Calu3 (cell line): Measurements from ENCODE around the gene ZFAND4. TPM values are rescaled to one million over a fixed set of nuclear protein-coding genes. Genes with fewer than 3 reads are reported as not detected.
A peak's percentile ranks its signal among the peaks of the same experiment; 100 is the strongest.

ENCODE experiments used
- BruUV-seq: library from RNA; stranded (reverse); fragments of 400-500 nt; replicated peaks from 2 replicates; lab custom pipeline; 2021; lab: Mats Ljungman, UMichigan
- CTCF ChIA-PET: fragments of 300-600 bp; sonication (Branson Sonifier 250); formaldehyde crosslinking; loops from one replicate; lab custom pipeline; 2022; ENCODE audit warnings: antibody characterized with exemption; lab: Charles Lee
- DNase-seq: peaks from one replicate; pipeline ENCODE4 v3.0.0; 2022
- H3K27ac Mint-ChIP-seq: one replicate; pipeline ENCODE4 v1.8.0; 2022; ENCODE audit warnings: mixed read lengths; ENCODE audit not compliant: unreplicated experiment
- H3K27me3 Mint-ChIP-seq: one replicate; pipeline ENCODE4 v1.8.0; 2022; ENCODE audit warnings: mixed read lengths; ENCODE audit not compliant: unreplicated experiment
- H3K36me3 Mint-ChIP-seq: one replicate; pipeline ENCODE4 v1.8.0; 2022; ENCODE audit warnings: mild to moderate bottlenecking, moderate library complexity, mixed read lengths; ENCODE audit not compliant: insufficient read depth, unreplicated experiment
- H3K4me1 Mint-ChIP-seq: one replicate; pipeline ENCODE4 v1.8.0; 2022; ENCODE audit warnings: mild to moderate bottlenecking, low read depth, mixed read lengths; ENCODE audit not compliant: unreplicated experiment
- H3K4me3 Mint-ChIP-seq: one replicate; pipeline ENCODE4 v1.8.0; 2022; ENCODE audit warnings: mild to moderate bottlenecking, low read depth, moderate library complexity, mixed read lengths; ENCODE audit not compliant: unreplicated experiment
- H3K9me3 Mint-ChIP-seq: one replicate; pipeline ENCODE4 v1.8.0; 2022; ENCODE audit warnings: low read depth, mixed read lengths; ENCODE audit not compliant: unreplicated experiment
- intact Hi-C: fragments of 100-400 bp; cut with micrococcal nuclease; formaldehyde crosslinking; loops from one replicate; pipeline ENCODE4 v1.10.0; 2022; ENCODE audit not compliant: unreplicated experiment
- total RNA-seq: library from RNA; stranded (reverse); gene quantifications from 2 replicates; pipeline ENCODE4 v1.2.3, GENCODE V29; 2022
- TF ChIP-seq, protein P1 (sequence below): fragments of 200-600 bp; IDR thresholded peaks from one replicate; pipeline ENCODE4 v1.8.0; 2022; ENCODE audit warnings: antibody characterized with exemption; ENCODE audit not compliant: unreplicated experiment

ZFAND4 gene
- total RNA-seq, 1 experiment from 2014 or later, result 7.5 TPM

GRCh38 chr10:45593938-45594275 is 78.7 kb downstream of the ZFAND4 start:
- H3K4me1 Mint-ChIP-seq, result peaks cover 12% of the 10 kb centered on the region
- H3K9me3 Mint-ChIP-seq, result no peaks in the 10 kb centered on the region
- no peaks in the 10 kb centered on the region for H3K27me3 Mint-ChIP-seq
- CTCF ChIA-PET, result interaction anchor here (0.6 kb wide), 1 partner anchor 26 kb away, joined by 3 read pairs; no protein-coding TSS in a partner anchor
- H3K4me3 Mint-ChIP-seq, result peak overlapping the region; percentile 79
- TF ChIP-seq, protein P1, sequence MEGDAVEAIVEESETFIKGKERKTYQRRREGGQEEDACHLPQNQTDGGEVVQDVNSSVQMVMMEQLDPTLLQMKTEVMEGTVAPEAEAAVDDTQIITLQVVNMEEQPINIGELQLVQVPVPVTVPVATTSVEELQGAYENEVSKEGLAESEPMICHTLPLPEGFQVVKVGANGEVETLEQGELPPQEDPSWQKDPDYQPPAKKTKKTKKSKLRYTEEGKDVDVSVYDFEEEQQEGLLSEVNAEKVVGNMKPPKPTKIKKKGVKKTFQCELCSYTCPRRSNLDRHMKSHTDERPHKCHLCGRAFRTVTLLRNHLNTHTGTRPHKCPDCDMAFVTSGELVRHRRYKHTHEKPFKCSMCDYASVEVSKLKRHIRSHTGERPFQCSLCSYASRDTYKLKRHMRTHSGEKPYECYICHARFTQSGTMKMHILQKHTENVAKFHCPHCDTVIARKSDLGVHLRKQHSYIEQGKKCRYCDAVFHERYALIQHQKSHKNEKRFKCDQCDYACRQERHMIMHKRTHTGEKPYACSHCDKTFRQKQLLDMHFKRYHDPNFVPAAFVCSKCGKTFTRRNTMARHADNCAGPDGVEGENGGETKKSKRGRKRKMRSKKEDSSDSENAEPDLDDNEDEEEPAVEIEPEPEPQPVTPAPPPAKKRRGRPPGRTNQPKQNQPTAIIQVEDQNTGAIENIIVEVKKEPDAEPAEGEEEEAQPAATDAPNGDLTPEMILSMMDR, result no peak
- intact Hi-C loops, result no loop called here
- BruUV-seq, result no TSS peak
- H3K27ac Mint-ChIP-seq, result peak overlapping the region; percentile 63
- peaks cover 24% of the 10 kb centered on the region for H3K36me3 Mint-ChIP-seq
- no peak for DNase-seq

GRCh38 chr10:45592926-45593325 is 79.6 kb downstream of the ZFAND4 start:
- H3K9me3 Mint-ChIP-seq, result no peaks in the 10 kb centered on the region
- DNase-seq, result no peak
- peaks cover 24% of the 10 kb centered on the region for H3K36me3 Mint-ChIP-seq
- H3K27me3 Mint-ChIP-seq, result no peaks in the 10 kb centered on the region
- TF ChIP-seq, protein P1, result no peak
- CTCF ChIA-PET, result no interaction called here
- BruUV-seq, result no TSS peak
- H3K27ac Mint-ChIP-seq, result peak overlapping the region; percentile 63
- peaks cover 12% of the 10 kb centered on the region for H3K4me1 Mint-ChIP-seq
- peak overlapping the region; percentile 79 for H3K4me3 Mint-ChIP-seq
- intact Hi-C loops, result no loop called here

- intact Hi-C loops, result no loop called here
- no peak for DNase-seq
- BruUV-seq, result no TSS peak
- TF ChIP-seq, protein P1, result no peak
- Mint-ChIP-seq H3K9me3 (no peaks in the 10 kb centered on the region), H3K4me3 (no peak overlapping the region), H3K27ac (no peak overlapping the region), H3K36me3 (peaks cover 24% of the 10 kb centered on the region), H3K4me1 (peaks cover 12% of the 10 kb centered on the region), H3K27me3 (no peaks in the 10 kb centered on the region)
- CTCF ChIA-PET, result no interaction called here
Observed at GRCh38 chr10:45592432-45592831, 80.1 kb downstream of the ZFAND4 start.

DNA sequence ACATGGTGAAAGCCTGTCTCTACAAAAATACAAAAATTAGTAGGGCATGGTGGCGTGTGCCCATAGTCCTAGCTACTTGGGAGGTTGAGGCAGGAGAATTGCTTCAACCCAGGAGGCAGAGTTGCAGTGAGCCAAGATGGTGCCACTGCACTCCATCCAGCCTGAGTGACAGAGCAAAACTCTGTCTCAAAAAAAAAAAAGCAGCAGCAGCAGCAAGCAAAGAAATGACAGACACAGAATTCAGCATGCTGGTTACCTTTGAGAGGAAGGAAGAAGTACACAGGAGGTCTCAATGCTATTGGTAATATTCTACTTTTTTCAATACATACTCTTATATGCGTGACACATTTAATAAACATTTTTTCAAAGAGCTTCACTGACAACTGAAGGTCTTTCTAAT is 81.3 kb downstream of the ZFAND4 start:
- CTCF ChIA-PET, result interaction anchor here (0.7 kb wide), 2 partner anchors 74 to 437 kb away, joined by 3 read pairs; no protein-coding TSS in a partner anchor
- H3K36me3 Mint-ChIP-seq, result peaks cover 24% of the 10 kb centered on the region
- H3K27me3 Mint-ChIP-seq, result no peaks in the 10 kb centered on the region
- H3K4me3 Mint-ChIP-seq, result no peak overlapping the region
- no peaks in the 10 kb centered on the region for H3K9me3 Mint-ChIP-seq
- no peak for DNase-seq
- TF ChIP-seq, protein P1, result no peak
- no TSS peak for BruUV-seq
- H3K27ac Mint-ChIP-seq, result no peak overlapping the region
- intact Hi-C loops, result no loop called here
- H3K4me1 Mint-ChIP-seq, result peaks cover 12% of the 10 kb centered on the region
